Measurements from ENCODE around the gene MIS18BP1.
"Not testable (repeated sequence)": the region's sequence is repeated elsewhere in the genome, so short reads cannot be mapped to it uniquely, and the experiment has no call there.

MIS18BP1 gene

GRCh38 chr14:45253070-45253753, at the start of gene MIS18BP1:
Gene MIS18BP1 (minus strand): TSS chr14:45253202. CDS start chr14:45247286, 5,916 bp downstream.
- peak; percentile 96 for DNase-seq (ENCODE audit: low spot score)

GRCh38 chr14:45298423-45299117, 45.6 kb upstream of the MIS18BP1 start:
- DNase-seq (ENCODE audit: low spot score), result no peak

GRCh38 chr14:45294796-45295195, 41.8 kb upstream of the MIS18BP1 start:
- not testable (repeated sequence) for DNase-seq (ENCODE audit: low spot score)

- no peak for DNase-seq (ENCODE audit: low spot score)
Observed at GRCh38 chr14:45290547-45290946, 37.5 kb upstream of the MIS18BP1 start.

- DNase-seq (ENCODE audit: low spot score), result no peak
Observed at GRCh38 chr14:45287610-45288009, 34.6 kb upstream of the MIS18BP1 start.

- no peak for DNase-seq (ENCODE audit: low spot score)
Observed at GRCh38 chr14:45284802-45285201, 31.8 kb upstream of the MIS18BP1 start.

GRCh38 chr14:45281731-45282400, 28.9 kb upstream of the MIS18BP1 start:
- DNase-seq (ENCODE audit: low spot score), result not testable (repeated sequence)

GRCh38 chr14:45271858-45272537, 19.0 kb upstream of the MIS18BP1 start:
- no peak for DNase-seq (ENCODE audit: low spot score)

GRCh38 chr14:45270031-45270430, 17.0 kb upstream of the MIS18BP1 start:
- no peak for DNase-seq (ENCODE audit: low spot score)

- no peak for DNase-seq (ENCODE audit: low spot score)
Observed at GRCh38 chr14:45267071-45267470, 14.1 kb upstream of the MIS18BP1 start.

GRCh38 chr14:45262637-45263036, 9.6 kb upstream of the MIS18BP1 start:
- no peak for DNase-seq (ENCODE audit: low spot score)

GRCh38 chr14:45261209-45261608, 8.2 kb upstream of the MIS18BP1 start:
- no peak for DNase-seq (ENCODE audit: low spot score)

- no peak for DNase-seq (ENCODE audit: low spot score)
Observed at GRCh38 chr14:45258805-45259204, 5.8 kb upstream of the MIS18BP1 start.

GRCh38 chr14:45258073-45258472, 5.1 kb upstream of the MIS18BP1 start:
- no peak for DNase-seq (ENCODE audit: low spot score)

GRCh38 chr14:45254771-45255170, 1.8 kb upstream of the MIS18BP1 start:
- no peak for DNase-seq (ENCODE audit: low spot score)

GRCh38 chr14:45253754-45254310, 830 bp upstream of the MIS18BP1 start:
- DNase-seq (ENCODE audit: low spot score), result no peak

- no peak for DNase-seq (ENCODE audit: low spot score)
Observed at GRCh38 chr14:45252366-45253069, 484 bp downstream of the MIS18BP1 start.

GRCh38 chr14:45251912-45252311, 1.1 kb downstream of the MIS18BP1 start:
- DNase-seq (ENCODE audit: low spot score), result peak; percentile 16

- no peak for DNase-seq (ENCODE audit: low spot score)
Observed at GRCh38 chr14:45249856-45250575, 3.0 kb downstream of the MIS18BP1 start.

GRCh38 chr14:45247427-45247826, 5.6 kb downstream of the MIS18BP1 start:
- DNase-seq (ENCODE audit: low spot score), result no peak

- no peak for DNase-seq (ENCODE audit: low spot score)
Observed at GRCh38 chr14:45246691-45247090, 6.3 kb downstream of the MIS18BP1 start.

Measured in CD4-positive, alpha-beta T cell treated with Interleukin-2 at 100 ng/mL for 4 hours (primary cell).